Testis (tissue), 3 donors: ENCODE measurements around the gene CENPX. TPM values are rescaled to one million over a fixed set of nuclear protein-coding genes. Genes with fewer than 3 reads are reported as not detected.

Experiments used
- DNase-seq: peaks from one replicate; pipeline ENCODE4 v3.0.0-alpha.2; 2019
- H3K27ac ChIP-seq, 2 donors: fragments of 200-600 bp; sonication (generic); one replicate each; pipeline ENCODE4 v1.5.1; 2019
- H3K27me3 ChIP-seq: fragments of 200-600 bp; sonication (generic); one replicate; pipeline ENCODE4 v1.5.1; 2019
- H3K36me3 ChIP-seq: fragments of 200-600 bp; sonication (generic); one replicate; pipeline ENCODE4 v1.5.1; 2017; ENCODE audit warnings: low read depth; ENCODE audit errors: missing control alignments
- H3K4me1 ChIP-seq: fragments of 200-600 bp; sonication (generic); one replicate; pipeline ENCODE4 v1.5.1; 2019
- H3K4me3 ChIP-seq, 2 donors: fragments of 200-600 bp; sonication (generic); one replicate each; pipeline ENCODE4 v1.5.1; 2017 to 2019
- H3K9me3 ChIP-seq: fragments of 200-600 bp; sonication (generic); one replicate; pipeline ENCODE4 v1.5.1; 2017
- POLR2A ChIP-seq: fragments of 450-650 bp; IDR thresholded peaks from one replicate; pipeline ENCODE4 v1.6.1; 2017; ENCODE audit warnings: antibody characterized with exemption, mild to moderate bottlenecking, moderate library complexity
- WGBS, 2 donors: methylation state at CpG; one replicate each; pipeline ENCODE4 v1.1.5; 2018; 5-methylcytosine and 5-hydroxymethylcytosine counted together
- intact Hi-C: fragments of 100-400 bp; cut with DNase I; formaldehyde crosslinking; loops from one replicate; pipeline ENCODE4 v1.15.1; 2023; ENCODE audit warnings: low total_unique reads
- polyA plus RNA-seq: library from polyadenylated mRNA; stranded (reverse); fragments of 350-450 nt; fragmentation: Illumina TruSeq; extraction: RNeasy Lipid Tissue Mini Kit (QIAGEN cat#74804); gene quantifications from one replicate; pipeline ENCODE4 v1.2.3, GENCODE V29; 2014; ENCODE audit warnings: low read depth, low replicate concordance; ENCODE audit not compliant: insufficient read depth
- total RNA-seq, 2 donors: library from RNA; depleted of rRNA; stranded (reverse); fragments of >200 nt; gene quantifications; one replicate each; pipeline ENCODE4 v1.2.3, GENCODE V29; 2016
- TF ChIP-seq, protein P1 (sequence below), 3 experiments: fragments of 450-650 bp in 2 of 3; fragments of 200-600 bp in 1 of 3; sonication (generic) in 1 of 3; IDR thresholded peaks; one replicate each; pipeline ENCODE4 v1.5.1; 2016 to 2019; ENCODE audit warnings: antibody characterized with exemption in 3 of 3, mild to moderate bottlenecking in 2 of 3, moderate library complexity in 1 of 3

The CENPX gene
- total and polyA plus RNA-seq, 3 donors from 2014 or later = 43.0 to 51.8 (median 43.5) TPM

DNA sequence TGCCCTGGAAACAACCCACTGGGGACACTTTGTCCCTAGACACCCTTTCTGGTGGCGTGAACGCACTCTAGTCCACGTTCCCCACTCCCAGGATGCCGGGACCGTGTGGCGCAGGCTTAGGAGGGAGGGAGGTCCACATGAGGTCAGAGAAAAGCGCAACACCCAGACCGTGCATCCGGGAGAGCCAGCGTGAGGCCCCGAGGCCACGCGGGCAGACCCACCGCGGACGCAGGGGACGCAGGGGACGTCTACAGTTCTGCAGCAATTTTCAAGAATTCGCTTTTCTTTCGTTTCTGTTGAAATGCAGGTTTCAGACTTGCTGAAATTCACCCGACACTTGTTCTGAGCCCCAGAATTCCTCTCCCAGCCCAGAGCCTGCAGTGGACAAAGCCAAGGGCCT, 24.2 kb upstream of the CENPX start:
- H3K27ac ChIP-seq = no peak overlapping the region
- no peaks in the 10 kb centered on the region for H3K4me1 ChIP-seq
- H3K9me3 ChIP-seq = no peaks in the 10 kb centered on the region
- intact Hi-C loops = no loop called here
- TF ChIP-seq, protein P1, sequence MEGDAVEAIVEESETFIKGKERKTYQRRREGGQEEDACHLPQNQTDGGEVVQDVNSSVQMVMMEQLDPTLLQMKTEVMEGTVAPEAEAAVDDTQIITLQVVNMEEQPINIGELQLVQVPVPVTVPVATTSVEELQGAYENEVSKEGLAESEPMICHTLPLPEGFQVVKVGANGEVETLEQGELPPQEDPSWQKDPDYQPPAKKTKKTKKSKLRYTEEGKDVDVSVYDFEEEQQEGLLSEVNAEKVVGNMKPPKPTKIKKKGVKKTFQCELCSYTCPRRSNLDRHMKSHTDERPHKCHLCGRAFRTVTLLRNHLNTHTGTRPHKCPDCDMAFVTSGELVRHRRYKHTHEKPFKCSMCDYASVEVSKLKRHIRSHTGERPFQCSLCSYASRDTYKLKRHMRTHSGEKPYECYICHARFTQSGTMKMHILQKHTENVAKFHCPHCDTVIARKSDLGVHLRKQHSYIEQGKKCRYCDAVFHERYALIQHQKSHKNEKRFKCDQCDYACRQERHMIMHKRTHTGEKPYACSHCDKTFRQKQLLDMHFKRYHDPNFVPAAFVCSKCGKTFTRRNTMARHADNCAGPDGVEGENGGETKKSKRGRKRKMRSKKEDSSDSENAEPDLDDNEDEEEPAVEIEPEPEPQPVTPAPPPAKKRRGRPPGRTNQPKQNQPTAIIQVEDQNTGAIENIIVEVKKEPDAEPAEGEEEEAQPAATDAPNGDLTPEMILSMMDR (IDR thresholded peaks at IDR 0.05) = no peak
- TF ChIP-seq POLR2A = no peak
- no peaks in the 10 kb centered on the region for H3K27me3 ChIP-seq
- DNase-seq = no peak
- H3K36me3 ChIP-seq = no peaks in the 10 kb centered on the region
- 93% methylated on average over 15 to 21 of the region's 21 CpGs for WGBS, 2 donors
- no peak overlapping the region for H3K4me3 ChIP-seq

DNA sequence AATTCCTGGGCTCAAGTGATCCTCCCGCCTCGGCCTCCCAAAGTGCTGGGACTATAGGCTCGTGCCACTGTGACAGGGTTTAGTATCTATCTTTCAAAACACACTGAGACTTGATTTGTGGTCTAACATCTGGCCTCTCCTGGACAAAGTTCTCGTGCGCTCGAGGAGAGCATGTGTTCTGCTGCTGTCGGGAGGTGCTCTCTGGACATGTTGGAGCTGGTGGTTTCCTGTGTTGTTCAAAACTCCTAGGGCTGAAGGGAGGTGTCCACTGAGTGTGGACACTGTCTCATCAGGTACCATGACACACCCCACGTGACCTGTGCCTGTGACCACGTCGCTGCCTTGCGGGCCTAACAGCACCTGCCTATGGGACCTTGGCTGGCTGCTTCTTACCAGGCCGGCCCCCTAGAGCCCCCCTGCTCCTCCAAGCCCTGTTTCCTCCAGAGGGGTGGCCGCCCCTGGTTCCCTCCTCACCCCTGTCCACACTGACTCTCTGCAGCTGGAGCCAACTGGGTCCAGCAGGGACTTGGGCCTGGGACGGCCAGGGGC, 23.3 kb upstream of the CENPX start:
- Histone ChIP-seq H3K4me3 (no peak overlapping the region), H3K36me3 (no peaks in the 10 kb centered on the region), H3K27me3 (no peaks in the 10 kb centered on the region), H3K9me3 (no peaks in the 10 kb centered on the region), H3K4me1 (no peaks in the 10 kb centered on the region), H3K27ac (no peak overlapping the region)
- intact Hi-C loops = no loop called here
- TF ChIP-seq POLR2A = no peak
- TF ChIP-seq, protein P1 (IDR thresholded peaks at IDR 0.05) = no peak
- 85 to 87% methylated on average over 4 to 14 of the region's 14 CpGs for WGBS, 2 donors
- DNase-seq = no peak

DNA sequence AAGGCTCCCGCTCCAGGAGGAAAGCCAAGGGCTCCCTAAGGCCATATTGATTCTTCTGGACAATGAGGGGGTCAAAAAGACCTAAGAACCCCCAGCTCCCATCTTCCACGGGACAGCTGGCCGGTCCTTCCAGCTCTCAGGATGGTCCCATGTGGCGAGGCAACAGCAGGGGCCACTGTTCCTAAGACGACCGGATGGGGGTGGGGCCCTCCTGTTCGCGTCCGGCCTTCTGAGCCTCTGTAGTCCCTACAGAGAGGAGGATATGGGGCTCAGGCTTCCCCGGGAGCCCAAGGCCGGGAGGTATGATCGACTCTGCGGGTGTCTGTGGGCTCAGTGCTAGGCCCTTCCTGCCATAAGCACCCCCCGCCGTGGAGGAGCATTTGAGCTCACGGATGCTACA, 20.8 kb upstream of the CENPX start:
- Histone ChIP-seq H3K27me3 (no peaks in the 10 kb centered on the region), H3K4me3 (no peak overlapping the region), H3K9me3 (no peaks in the 10 kb centered on the region), H3K4me1 (peaks cover 11% of the 10 kb centered on the region), H3K36me3 (no peaks in the 10 kb centered on the region), H3K27ac (no peak overlapping the region)
- DNase-seq = no peak
- TF ChIP-seq, protein P1 (IDR thresholded peaks at IDR 0.05) = no peak
- TF ChIP-seq POLR2A = no peak
- 67 to 88% methylated on average over 9 to 16 of the region's 16 CpGs for WGBS, 2 donors
- intact Hi-C loops = no loop called here

DNA sequence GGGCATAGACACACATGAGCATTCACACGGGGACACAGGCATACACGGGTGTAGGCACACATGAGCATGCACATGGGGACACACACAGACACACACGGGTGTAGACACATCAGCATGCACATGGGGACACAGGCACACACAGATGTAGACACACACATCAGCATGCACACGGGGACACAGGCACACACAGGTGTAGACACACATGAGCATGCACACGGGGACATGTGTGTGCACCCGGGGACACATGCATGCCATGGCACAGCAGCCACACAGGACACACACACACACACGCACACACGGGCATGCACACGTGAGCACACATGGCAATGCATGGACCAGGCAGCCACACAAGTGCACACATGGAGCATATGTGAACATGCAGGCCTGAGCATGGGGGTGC, 20.0 kb upstream of the CENPX start:
- no peak for DNase-seq

More for the DNA sequence above, 20.0 kb upstream of the CENPX start:
- TF ChIP-seq, protein P1 (IDR thresholded peaks at IDR 0.05) = no peak
- no peak for TF ChIP-seq POLR2A
- 80 to 88% methylated on average over 6 to 9 of the region's 9 CpGs for WGBS, 2 donors
- intact Hi-C loops = no loop called here
- Histone ChIP-seq H3K27me3 (no peaks in the 10 kb centered on the region), H3K4me3 (no peak overlapping the region), H3K4me1 (peaks cover 19% of the 10 kb centered on the region), H3K36me3 (no peaks in the 10 kb centered on the region), H3K27ac (no peak overlapping the region), H3K9me3 (no peaks in the 10 kb centered on the region)
